ENCODE measurements around the gene TBC1D19.

Gene TBC1D19

GRCh38 chr4:26729547-26729946, 145.7 kb downstream of the TBC1D19 start:
- no peak for DNase-seq (ENCODE audit: low read depth in 1 of 2, low spot score in 1 of 2)

GRCh38 chr4:26731351-26732035, 147.6 kb downstream of the TBC1D19 start:
- DNase-seq (ENCODE audit: low read depth in 1 of 2, low spot score in 1 of 2): no peak

GRCh38 chr4:26732356-26732755, 148.5 kb downstream of the TBC1D19 start:
- no peak for DNase-seq (ENCODE audit: low read depth in 1 of 2, low spot score in 1 of 2)

GRCh38 chr4:26736621-26737020, 152.7 kb downstream of the TBC1D19 start:
- no peak for DNase-seq (ENCODE audit: low read depth in 1 of 2, low spot score in 1 of 2)

- no peak for DNase-seq (ENCODE audit: low read depth in 1 of 2, low spot score in 1 of 2)
Measured at GRCh38 chr4:26737385-26737784, 153.5 kb downstream of the TBC1D19 start.

- no peak for DNase-seq (ENCODE audit: low read depth in 1 of 2, low spot score in 1 of 2)
Measured at GRCh38 chr4:26741491-26741871, 157.6 kb downstream of the TBC1D19 start.

- DNase-seq (ENCODE audit: low read depth in 1 of 2, low spot score in 1 of 2): peak in 1 of 2 donors; percentile 21
Measured at GRCh38 chr4:26746802-26747213, 162.9 kb downstream of the TBC1D19 start.

GRCh38 chr4:26748811-26749210, 164.9 kb downstream of the TBC1D19 start:
- no peak for DNase-seq (ENCODE audit: low read depth in 1 of 2, low spot score in 1 of 2)

- no peak for DNase-seq (ENCODE audit: low read depth in 1 of 2, low spot score in 1 of 2)
Measured at GRCh38 chr4:26749867-26750266, 166.0 kb downstream of the TBC1D19 start.

- DNase-seq (ENCODE audit: low read depth in 1 of 2, low spot score in 1 of 2): no peak
Measured at GRCh38 chr4:26751004-26751403, 167.1 kb downstream of the TBC1D19 start.

- DNase-seq (ENCODE audit: low read depth in 1 of 2, low spot score in 1 of 2): no peak
Measured at GRCh38 chr4:26751838-26752237, 168.0 kb downstream of the TBC1D19 start.

GRCh38 chr4:26753187-26753586, 169.3 kb downstream of the TBC1D19 start:
- DNase-seq (ENCODE audit: low read depth in 1 of 2, low spot score in 1 of 2): no peak

- DNase-seq (ENCODE audit: low read depth in 1 of 2, low spot score in 1 of 2): no peak
Measured at GRCh38 chr4:26753617-26754016, 169.7 kb downstream of the TBC1D19 start.

- DNase-seq (ENCODE audit: low read depth in 1 of 2, low spot score in 1 of 2): no peak
Measured at GRCh38 chr4:26757751-26758150, 173.9 kb downstream of the TBC1D19 start.

GRCh38 chr4:26758899-26759298, 175.0 kb downstream of the TBC1D19 start:
- DNase-seq (ENCODE audit: low read depth in 1 of 2, low spot score in 1 of 2): no peak

GRCh38 chr4:26762650-26763049, 178.8 kb downstream of the TBC1D19 start:
- DNase-seq (ENCODE audit: low read depth in 1 of 2, low spot score in 1 of 2): no peak

- no peak for DNase-seq (ENCODE audit: low read depth in 1 of 2, low spot score in 1 of 2)
Measured at GRCh38 chr4:26763063-26763462, 179.2 kb downstream of the TBC1D19 start.

- no peak for DNase-seq (ENCODE audit: low read depth in 1 of 2, low spot score in 1 of 2)
Measured at GRCh38 chr4:26763648-26764047, 179.8 kb downstream of the TBC1D19 start.

- no peak for DNase-seq (ENCODE audit: low read depth in 1 of 2, low spot score in 1 of 2)
Measured at GRCh38 chr4:26764231-26764630, 180.3 kb downstream of the TBC1D19 start.

GRCh38 chr4:26765515-26765914, 181.6 kb downstream of the TBC1D19 start:
- DNase-seq (ENCODE audit: low read depth in 1 of 2, low spot score in 1 of 2): no peak

- no peak for DNase-seq (ENCODE audit: low read depth in 1 of 2, low spot score in 1 of 2)
Measured at GRCh38 chr4:26766141-26766540, 182.3 kb downstream of the TBC1D19 start.

- DNase-seq (ENCODE audit: low read depth in 1 of 2, low spot score in 1 of 2): no peak
Measured at GRCh38 chr4:26772096-26772873, 188.4 kb downstream of the TBC1D19 start.

GRCh38 chr4:26779224-26779623, 195.3 kb downstream of the TBC1D19 start:
- DNase-seq (ENCODE audit: low read depth in 1 of 2, low spot score in 1 of 2): no peak

All from activated CD4-positive, alpha-beta T cell treated with anti-CD3 and anti-CD28 coated beads, Interleukin-2, amount 50 U/mL, for 24 hours (primary cell).